ENCODE results near the gene TBR1.
A peak's percentile ranks its signal among the peaks of the same experiment; 100 is the strongest.

Gene TBR1

DNA sequence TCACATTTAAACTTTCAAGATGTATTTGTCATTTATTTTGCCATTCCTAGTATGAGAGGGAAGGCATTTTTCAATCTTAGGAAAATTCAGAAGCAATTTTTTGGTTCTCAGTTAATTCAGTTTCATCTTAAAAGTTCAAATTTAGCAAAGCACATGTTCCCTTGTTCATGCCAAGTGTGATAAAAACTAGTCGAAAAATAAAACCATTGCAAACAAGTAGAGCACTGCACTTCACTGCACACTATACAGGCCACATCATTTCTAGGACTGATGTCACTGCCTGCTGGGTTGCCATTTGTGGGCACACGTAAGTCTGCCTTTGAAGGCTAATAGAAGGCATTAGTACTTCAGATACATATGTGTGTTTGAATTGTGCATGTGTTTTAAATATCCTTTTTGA, 14.3 kb downstream of the TBR1 start:
- no peak for ATAC-seq

DNA sequence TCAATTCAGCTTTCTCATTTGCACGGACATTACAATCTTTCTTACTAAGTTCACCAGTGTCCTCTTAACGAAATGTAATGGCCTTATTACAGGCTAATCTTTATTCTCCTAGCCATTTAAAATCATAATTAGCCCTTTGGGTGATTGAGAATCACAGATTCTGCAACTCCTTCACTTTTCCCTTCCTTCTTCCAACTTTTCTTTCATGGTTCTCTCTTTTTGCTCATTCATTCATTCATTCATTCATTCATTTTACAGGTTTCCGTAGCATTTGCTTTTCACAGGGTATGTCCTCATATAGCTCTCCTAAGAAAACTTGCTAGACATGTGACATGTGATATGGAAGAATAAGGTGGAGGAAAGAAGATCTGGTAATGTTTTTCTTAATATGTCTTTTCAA, 16.0 kb downstream of the TBR1 start:
- ATAC-seq = no peak

DNA sequence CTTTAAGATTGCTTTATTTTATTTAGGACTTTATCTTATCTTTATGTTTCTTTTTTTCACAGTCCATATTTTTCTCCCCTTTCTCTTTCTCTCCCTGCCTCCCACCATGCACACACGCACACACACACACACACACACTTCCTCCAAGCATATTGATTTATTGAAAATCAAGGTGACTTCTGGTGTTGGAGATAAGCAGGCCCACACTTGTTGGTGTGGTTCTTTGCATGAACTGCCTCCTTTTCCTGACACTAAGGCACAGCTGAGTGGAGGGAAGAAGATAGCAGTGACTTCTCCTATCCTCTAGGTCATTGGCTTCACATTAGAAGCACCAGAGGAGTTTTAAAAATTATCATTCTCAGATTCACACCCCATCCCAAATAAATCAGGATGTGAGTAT, 18.0 kb downstream of the TBR1 start:
- no peak for ATAC-seq

DNA sequence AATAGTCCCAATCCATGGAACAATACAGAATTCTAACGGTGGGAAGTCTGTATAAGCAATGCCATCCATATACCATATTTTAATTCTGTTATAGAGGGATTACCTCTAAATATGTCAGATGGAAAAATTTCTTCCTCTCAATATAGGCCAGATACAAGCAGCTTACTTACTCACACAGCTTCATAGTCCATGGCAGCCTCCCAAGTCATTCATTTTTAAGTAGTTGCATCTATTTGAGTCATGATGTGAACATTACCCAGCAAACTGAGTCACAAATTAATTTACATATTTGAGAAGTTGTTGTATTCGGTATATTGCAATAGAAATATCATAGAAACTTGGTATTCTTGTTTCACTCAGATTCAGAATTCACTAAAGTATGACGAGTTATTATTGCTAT, 20.3 kb downstream of the TBR1 start:
- ATAC-seq = peak; percentile 28 to 38

DNA sequence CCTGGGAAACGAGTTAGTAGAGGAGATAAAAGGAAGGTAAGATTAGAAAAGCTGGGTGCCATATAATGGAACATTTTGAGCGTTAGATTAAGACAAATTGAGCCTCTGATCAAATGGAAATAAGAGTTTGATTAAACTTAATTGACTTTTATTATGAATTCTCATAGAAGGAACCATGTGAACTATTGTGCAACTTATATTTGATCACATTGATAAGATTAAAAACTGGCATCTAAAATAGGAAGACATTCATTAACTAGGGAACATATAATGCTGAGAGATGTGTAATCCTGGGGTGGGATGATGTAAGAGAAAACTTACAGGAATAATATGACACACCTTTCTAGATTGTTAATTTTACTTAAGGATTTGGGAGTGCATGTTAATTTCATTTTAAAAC, 22.5 kb downstream of the TBR1 start:
- no peak for ATAC-seq

- no peak for ATAC-seq
Observed at GRCh38 chr2:161445097-161445496, 29.0 kb downstream of the TBR1 start.

GRCh38 chr2:161448431-161448830, 32.3 kb downstream of the TBR1 start:
- ATAC-seq = no peak

GRCh38 chr2:161471631-161472030, 55.5 kb downstream of the TBR1 start:
- ATAC-seq = no peak

DNA sequence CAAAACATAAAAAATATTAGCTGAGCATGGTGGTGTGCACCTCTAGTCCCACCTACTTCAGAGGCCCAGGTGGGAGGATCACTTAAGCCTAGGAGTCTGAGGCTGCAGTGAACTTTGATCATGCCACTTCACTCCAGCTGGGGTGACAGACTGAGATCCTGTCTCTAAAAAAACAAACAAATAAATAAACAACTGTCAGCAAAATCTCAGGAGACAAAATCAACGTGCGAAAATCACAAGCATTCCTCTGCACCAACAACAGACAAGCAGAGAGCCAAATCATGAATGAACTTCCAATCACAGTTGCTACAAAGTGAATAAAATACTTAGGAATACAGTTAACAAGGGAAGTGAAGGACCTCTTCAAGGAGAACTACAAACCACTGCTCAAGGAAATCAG, 58.8 kb downstream of the TBR1 start:
- no peak for ATAC-seq

Measured in activated CD4-positive, CD25-positive, alpha-beta regulatory T cell treated with anti-CD3 and anti-CD28 coated beads, Interleukin-2, amount 50 U/mL, for 24 hours (primary cell).